Measurements from ENCODE around the gene CDK19.
"Not testable (repeated sequence)": the region's sequence is repeated elsewhere in the genome, so short reads cannot be mapped to it uniquely, and the experiment has no call there.

The CDK19 gene

DNA sequence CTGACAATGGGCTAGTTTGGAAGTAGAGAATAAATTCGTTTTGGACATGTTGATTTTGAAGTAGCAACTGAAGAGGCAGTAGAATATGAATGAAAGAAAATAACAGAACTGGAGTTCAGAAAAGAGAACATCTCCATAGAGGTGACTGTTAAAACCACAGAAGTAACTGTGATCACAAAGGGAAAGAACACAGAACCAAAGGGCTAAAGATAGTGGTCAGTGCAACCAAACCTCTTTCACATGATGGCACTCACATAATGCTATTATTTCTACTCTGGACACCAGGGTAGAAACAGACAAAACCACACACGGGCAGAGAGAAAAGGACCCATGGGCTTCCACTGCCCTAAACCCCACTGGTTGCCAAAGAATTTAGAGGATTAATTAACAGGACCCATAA lies 58.5 kb downstream of the CDK19 start:
- no peak for DNase-seq (ENCODE audit: low spot score)

GRCh38 chr6:110755411-110755834 lies 59.8 kb downstream of the CDK19 start:
- DNase-seq (ENCODE audit: low spot score), result no peak

- not testable (repeated sequence) for DNase-seq (ENCODE audit: low spot score)
These were observed 61.2 kb downstream of the CDK19 start for GRCh38 chr6:110753936-110754668.

GRCh38 chr6:110748453-110748852 lies 66.8 kb downstream of the CDK19 start:
- DNase-seq (ENCODE audit: low spot score), result no peak

GRCh38 chr6:110746680-110747079 lies 68.6 kb downstream of the CDK19 start:
- DNase-seq (ENCODE audit: low spot score), result no peak

DNA sequence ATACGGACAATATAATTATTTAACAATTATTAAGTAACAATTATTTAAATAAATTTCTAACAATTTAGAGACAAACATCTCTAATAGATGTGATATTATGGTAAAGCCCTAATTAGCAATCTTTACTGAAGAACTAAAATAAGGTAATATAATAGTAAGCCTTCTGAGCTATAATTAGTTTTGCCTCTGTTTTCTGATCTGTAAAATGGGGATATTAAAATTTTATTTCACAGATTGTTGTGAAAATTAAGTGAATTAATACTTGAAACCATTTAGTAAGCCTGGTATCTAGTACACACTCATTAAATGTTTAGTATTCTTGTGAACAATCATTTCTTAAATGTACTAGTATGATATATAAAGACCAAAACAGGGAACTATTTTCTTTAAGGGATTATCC lies 70.3 kb downstream of the CDK19 start:
- DNase-seq (ENCODE audit: low spot score), result no peak

GRCh38 chr6:110742552-110742951 lies 72.7 kb downstream of the CDK19 start:
- DNase-seq (ENCODE audit: low spot score), result not testable (repeated sequence)

- no peak for DNase-seq (ENCODE audit: low spot score)
These were observed 73.8 kb downstream of the CDK19 start for GRCh38 chr6:110741517-110741916.

- no peak for DNase-seq (ENCODE audit: low spot score)
These were observed 76.3 kb downstream of the CDK19 start for GRCh38 chr6:110738899-110739365.

- DNase-seq (ENCODE audit: low spot score), result no peak
These were observed 79.6 kb downstream of the CDK19 start for GRCh38 chr6:110735666-110736065.

DNA sequence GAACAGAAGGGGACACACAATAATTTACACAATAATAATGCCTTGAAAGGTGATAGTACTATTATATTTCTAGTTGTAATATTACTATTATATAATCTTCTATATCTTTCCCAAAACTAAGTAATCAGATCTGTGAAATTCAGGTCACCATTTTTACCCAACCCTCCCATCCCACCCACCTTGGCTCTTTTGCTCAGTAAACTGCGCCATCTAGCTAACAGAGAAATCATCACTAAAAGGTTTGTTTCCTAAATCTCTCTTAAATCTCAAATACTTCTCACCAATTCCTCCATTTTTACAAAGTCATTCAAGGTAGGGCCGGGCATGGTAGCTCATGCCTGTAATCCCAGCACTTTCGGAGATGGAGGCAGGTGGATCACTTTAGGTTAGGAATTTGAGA lies 83.4 kb downstream of the CDK19 start:
- DNase-seq (ENCODE audit: low spot score), result no peak

DNA sequence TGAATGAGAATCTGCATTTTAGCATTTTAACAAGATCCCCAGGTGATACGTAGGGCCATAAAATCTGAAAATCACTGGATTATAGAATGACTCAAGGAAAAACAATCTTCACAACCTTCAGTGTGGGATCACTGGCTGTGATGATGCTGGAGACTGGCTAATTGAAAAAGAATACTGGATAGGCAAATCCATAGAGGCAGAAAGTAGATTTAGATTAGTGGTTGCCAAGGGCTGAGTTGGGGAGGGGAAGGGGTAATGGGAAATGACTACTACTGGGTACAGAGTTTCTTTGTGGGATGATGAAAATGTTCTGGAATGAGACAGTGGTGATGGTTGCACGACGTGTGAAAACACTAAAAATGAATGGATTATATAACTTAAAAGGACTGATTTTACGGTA lies 84.1 kb downstream of the CDK19 start:
- DNase-seq (ENCODE audit: low spot score), result no peak

GRCh38 chr6:110728501-110728900 lies 86.8 kb downstream of the CDK19 start:
- DNase-seq (ENCODE audit: low spot score), result no peak

DNA sequence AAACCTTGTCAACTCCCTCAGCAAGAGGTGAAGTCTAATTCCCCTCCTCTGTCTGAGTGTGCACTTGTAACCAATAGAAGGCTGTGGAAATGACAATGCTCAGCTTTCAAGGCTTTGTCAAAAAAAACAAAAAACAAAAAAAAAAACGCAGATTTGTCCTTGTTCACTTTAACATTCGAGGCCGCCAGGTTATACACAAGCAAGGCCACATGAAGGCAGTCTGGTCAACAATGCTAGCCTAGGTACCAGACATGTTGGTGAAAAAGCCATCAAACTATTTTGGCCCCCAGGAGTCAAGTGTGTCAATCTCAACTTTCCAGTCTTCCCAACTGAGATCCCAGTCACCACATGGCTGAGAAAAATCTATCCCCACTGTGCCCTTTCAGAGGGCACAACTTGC lies 92.3 kb downstream of the CDK19 start:
- no peak for DNase-seq (ENCODE audit: low spot score)

- DNase-seq (ENCODE audit: low spot score), result no peak
These were observed 95.2 kb downstream of the CDK19 start for GRCh38 chr6:110720066-110720465.

DNA sequence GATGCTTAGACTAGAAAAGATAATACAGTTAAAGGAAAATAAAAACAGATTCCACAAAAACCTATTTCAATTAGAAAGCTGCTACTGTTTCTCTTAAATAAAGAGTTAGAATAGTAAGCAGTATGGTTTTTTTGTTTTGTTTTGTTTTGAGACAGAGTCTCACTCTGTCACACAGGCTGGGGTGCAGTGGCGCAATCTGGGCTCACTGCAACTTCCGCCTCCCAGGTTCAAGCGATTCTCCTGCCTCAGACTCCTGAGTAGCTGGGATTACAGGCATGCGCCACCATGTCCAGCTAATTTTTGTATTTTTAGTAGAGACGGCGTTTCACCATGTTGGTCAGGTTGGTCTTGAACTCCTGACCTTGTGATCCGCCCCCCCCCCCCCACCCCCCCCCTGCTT lies 95.7 kb downstream of the CDK19 start:
- DNase-seq (ENCODE audit: low spot score), result not testable (repeated sequence)

DNA sequence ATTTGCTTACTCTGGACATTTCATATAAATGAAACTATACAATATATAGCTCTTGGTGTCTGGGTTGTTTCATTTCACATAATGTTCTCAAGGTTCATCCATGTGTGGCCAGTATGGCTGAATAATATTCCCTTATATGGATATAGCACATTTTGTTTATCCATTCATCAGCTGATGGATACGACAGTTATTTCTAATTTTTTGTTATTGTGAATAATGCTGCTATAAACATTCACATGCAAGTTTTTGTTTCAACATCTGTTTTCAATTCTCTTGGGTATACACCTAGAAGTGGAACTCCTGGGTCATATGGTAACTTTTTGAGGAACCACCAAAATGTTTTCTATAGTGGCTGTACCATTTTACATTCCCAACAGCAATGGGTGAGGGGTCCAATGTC lies 101.1 kb downstream of the CDK19 start:
- DNase-seq (ENCODE audit: low spot score), result no peak

DNA sequence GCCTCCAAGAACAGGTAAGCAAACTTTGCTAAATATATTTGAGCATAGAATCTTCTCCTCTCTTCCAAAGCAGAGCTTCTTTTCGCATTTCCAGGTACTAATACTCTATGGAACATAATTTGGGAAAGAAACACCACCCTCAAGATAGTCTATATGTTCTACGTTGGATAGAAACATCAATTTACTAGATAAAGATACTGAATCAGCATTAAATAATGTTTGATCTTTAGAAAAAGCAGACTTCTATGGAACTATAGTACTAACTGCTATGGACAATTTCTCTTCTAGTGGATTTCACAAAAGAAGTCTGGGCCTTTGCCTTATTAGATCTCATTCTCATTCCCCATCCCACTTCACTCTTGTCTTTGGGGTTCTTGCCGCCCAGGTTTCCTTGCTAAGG lies 103.0 kb downstream of the CDK19 start:
- no peak for DNase-seq (ENCODE audit: low spot score)

DNA sequence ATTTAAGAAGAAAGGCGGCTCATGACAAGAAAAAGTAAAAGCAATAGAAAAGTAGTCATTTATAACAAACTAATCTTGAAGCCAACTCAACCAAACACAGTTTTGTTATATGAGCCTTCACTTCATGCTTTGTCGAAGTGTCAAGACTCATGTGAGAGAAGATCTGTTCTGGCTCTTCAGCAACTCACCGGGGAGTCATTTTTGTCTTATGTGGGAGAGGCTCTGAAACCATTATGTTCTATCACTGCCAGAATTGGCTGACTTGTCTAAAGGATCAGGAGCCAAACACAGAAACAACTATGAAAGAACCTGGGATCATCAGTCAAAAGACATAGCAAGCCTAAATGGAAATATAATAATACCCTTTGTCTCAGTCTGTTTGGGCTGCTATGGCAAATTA lies 105.2 kb downstream of the CDK19 start:
- no peak for DNase-seq (ENCODE audit: low spot score)

DNA sequence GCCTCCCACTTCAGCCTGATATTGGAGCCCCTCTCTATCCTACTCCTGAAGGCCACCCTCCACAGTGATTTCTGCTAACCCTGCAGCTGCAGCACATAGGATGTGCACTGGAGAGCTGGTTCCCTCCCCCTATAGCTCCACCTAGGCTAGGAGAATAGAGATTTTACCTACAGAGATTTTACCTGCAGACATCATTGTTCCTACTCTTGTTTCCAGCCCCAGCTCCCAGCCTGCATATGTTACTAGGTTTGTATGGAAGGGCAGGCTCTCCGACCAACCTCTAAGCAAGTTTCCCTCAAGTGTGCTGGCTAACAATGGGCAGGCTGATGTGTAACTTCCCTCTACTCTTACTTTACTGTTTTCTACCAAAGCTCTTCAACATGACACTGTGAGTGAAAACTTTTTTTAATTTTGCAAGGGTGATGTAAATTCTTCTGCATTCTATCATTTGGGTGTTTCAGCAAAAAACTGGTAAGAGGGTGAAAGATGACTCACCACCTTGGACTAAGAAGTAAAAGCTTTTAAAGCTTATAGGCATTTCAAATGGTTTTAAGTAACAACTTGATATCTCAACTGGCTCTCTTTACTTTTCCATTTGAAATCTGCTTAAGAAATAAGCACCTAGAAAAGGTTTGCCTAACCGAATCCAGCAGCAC lies 106.8 kb downstream of the CDK19 start:
- DNase-seq (ENCODE audit: low spot score), result peak; percentile 11

- no peak for DNase-seq (ENCODE audit: low spot score)
These were observed 109.7 kb downstream of the CDK19 start for GRCh38 chr6:110705543-110705942.

DNA sequence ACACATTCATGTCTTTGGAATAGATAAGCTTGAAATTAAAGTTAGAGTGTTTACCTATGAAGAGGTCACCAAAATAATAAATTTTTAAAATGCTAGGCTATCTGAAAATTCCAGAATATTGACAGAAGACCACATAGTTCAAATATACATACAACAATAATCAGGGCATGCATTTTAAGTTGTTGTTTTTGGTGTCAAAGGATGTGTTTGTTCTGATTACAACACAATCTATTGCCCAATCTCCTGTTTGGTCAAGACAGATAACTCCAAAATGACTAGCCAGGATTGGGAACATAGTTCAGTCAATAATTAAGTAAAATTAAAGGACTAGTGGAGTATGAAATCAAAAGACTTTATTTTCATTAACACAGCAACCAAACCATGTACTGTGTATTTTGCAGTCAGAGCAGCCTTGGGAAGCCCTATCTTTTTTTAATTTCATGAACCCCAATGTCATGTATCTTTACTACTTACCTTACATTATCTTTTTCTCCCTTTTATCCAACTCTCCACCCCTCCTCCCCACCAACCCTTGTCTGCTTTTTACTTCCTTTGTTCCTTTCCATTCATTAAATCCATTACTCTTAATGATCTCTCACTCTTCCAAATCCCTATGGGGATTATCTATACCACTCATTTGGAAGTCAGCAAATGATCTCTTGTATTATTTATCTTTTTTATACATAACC lies 111.2 kb downstream of the CDK19 start:
- no peak for DNase-seq (ENCODE audit: low spot score)
